Pulmonary artery endothelial cell (primary cell): ENCODE measurements around the gene CHRNA4. TPM values are rescaled to one million over a fixed set of nuclear protein-coding genes. Genes with fewer than 3 reads are reported as not detected.
"Not testable (repeated sequence)": the region's sequence is repeated elsewhere in the genome, so short reads cannot be mapped to it uniquely, and the experiment has no call there.

Experiments used
- DNase-seq: peaks from one replicate; pipeline ENCODE4 v3.0.0-alpha.2; 2011; ENCODE audit warnings: low read depth, low spot score
- total RNA-seq: library from RNA; depleted of rRNA; stranded (reverse); fragments of >200 nt; gene quantifications from 2 replicates; pipeline ENCODE4 v1.2.3, GENCODE V29; 2014

The CHRNA4 gene
- total RNA-seq, 1 donor from 2014 or later: not detected

- not testable (repeated sequence) for DNase-seq
Observed at GRCh38 chr20:63335060-63335459, 26.1 kb downstream of the CHRNA4 start.

- no peak for DNase-seq
Observed at GRCh38 chr20:63334356-63334755, 26.8 kb downstream of the CHRNA4 start.

GRCh38 chr20:63333241-63333836 is 27.8 kb downstream of the CHRNA4 start:
- DNase-seq: no peak

GRCh38 chr20:63332488-63333240 is 28.5 kb downstream of the CHRNA4 start:
- DNase-seq: no peak

- DNase-seq: no peak
Observed at GRCh38 chr20:63331741-63332400, 29.3 kb downstream of the CHRNA4 start.

GRCh38 chr20:63330940-63331339 is 30.2 kb downstream of the CHRNA4 start:
- no peak for DNase-seq

GRCh38 chr20:63330084-63330760 is 30.9 kb downstream of the CHRNA4 start:
- no peak for DNase-seq

- no peak for DNase-seq
Observed at GRCh38 chr20:63329331-63330083, 31.6 kb downstream of the CHRNA4 start.

- no peak for DNase-seq
Observed at GRCh38 chr20:63328718-63329275, 32.4 kb downstream of the CHRNA4 start.

GRCh38 chr20:63328026-63328700 is 33.0 kb downstream of the CHRNA4 start:
- DNase-seq: no peak

GRCh38 chr20:63327231-63327745 is 33.9 kb downstream of the CHRNA4 start:
- no peak for DNase-seq

GRCh38 chr20:63326314-63327230 is 34.6 kb downstream of the CHRNA4 start:
- DNase-seq: no peak

GRCh38 chr20:63325554-63326313 is 35.4 kb downstream of the CHRNA4 start:
- DNase-seq: no peak

- no peak for DNase-seq
Observed at GRCh38 chr20:63325021-63325471, 36.1 kb downstream of the CHRNA4 start.

GRCh38 chr20:63323357-63323981 is 37.7 kb downstream of the CHRNA4 start:
- no peak for DNase-seq

GRCh38 chr20:63322933-63323273 is 38.2 kb downstream of the CHRNA4 start:
- DNase-seq: no peak

- DNase-seq: no peak
Observed at GRCh38 chr20:63322146-63322932, 38.8 kb downstream of the CHRNA4 start.
